Rectal smooth muscle tissue (tissue), 1 donor: Measurements from ENCODE around the gene TMEM59.
"Not testable (repeated sequence)": the region's sequence is repeated elsewhere in the genome, so short reads cannot be mapped to it uniquely, and the experiment has no call there.

Source experiments
- H3K27ac ChIP-seq: one replicate; pipeline ENCODE4 v1.7.0; 2013; ENCODE audit warnings: low read depth, low read length, inconsistent platforms
- H3K27me3 ChIP-seq: one replicate; pipeline ENCODE4 v1.7.0; 2013; ENCODE audit warnings: low read length; ENCODE audit not compliant: control insufficient read depth, insufficient read depth
- H3K36me3 ChIP-seq: one replicate; pipeline ENCODE4 v1.7.0; 2013; ENCODE audit warnings: low read length; ENCODE audit not compliant: control insufficient read depth, insufficient read depth
- H3K4me1 ChIP-seq: one replicate; pipeline ENCODE4 v1.7.0; 2013; ENCODE audit warnings: low read length; ENCODE audit not compliant: control insufficient read depth, insufficient read depth
- H3K4me3 ChIP-seq: one replicate; pipeline ENCODE4 v1.7.0; 2013; ENCODE audit warnings: low read length
- H3K9ac ChIP-seq: one replicate; pipeline ENCODE4 v1.7.0; 2013; ENCODE audit warnings: low read length

The TMEM59 gene

DNA sequence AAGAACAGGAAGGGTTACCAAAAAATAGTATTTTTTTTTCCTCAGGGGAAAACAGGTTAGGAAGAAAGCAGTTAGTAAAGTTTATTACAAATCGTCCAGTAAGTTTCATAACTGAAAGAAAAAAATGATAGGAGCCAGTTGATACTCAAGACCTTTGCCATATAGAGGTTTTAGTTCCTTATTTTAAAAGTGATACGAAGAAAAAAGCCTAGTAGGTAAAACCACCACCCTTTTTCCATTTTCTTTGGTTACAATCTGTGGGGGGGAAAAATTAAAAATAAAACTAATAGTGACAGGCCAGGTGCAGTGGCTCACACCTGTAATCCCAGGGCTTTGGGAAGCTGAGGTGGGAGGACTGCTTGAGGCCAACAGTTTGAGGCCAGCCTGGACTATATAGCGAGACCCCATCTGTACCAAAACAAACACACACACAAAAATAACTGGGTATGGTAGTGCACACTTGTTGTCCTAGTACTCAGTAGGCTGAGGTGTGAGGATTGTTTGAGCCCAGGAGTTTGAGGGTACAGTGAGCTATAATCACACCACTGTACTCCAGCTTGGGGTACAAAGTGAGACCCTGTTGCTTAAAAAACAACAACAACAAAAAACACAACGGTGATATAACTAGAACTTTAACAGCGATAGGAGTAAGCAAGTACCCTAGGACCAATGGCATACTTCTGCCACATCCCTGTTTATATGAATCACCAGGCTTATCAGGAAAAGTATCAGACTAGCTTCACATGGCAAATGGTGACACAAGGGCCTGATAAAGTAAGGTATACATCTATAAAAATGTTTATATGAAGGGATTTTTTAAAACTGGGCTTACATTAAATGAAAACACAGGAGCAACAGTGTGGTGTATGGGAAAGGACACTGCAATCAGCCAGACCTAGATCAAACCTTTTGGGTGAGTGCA is 5.4 kb downstream of the TMEM59 start:
- Histone ChIP-seq H3K27me3 (no peaks in the 10 kb centered on the region), H3K27ac (no peak overlapping the region), H3K4me1 (peaks cover 3% of the 10 kb centered on the region), H3K36me3 (peaks cover 2% of the 10 kb centered on the region), H3K4me3 (no peak overlapping the region), H3K9ac (no peak overlapping the region)

DNA sequence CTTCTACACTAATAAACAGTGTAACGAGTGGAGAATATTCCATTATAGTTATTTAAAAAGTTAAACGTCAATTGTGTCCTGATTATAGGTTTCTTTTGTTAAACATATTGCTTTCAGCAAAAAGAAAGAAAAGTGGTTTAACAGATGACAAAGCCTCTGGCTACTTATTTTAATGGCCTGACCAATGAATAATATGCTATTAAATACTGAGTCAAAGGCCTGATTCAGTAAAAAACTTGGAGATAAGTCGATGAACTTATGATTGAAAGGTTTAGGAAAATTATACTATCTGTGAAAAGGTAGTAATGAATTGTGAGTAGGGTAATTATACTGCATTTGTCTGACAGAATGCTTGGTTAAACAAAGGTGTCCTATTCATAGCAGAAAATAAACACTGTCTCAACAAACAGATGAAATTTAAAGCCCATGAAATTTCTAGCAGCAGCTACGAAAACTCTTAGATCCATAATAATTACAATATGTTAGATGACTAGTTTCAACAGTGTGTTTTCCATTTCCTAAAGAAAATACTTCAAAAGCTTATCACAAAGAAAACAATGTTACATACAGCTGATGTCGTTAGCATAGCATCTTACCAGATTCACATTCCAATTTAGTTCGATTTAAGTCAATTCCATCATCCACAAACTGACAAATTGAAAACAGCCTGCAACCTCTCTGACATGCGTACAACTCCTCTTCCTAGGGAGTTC is 6.2 kb downstream of the TMEM59 start:
- Histone ChIP-seq H3K4me3 (no peak overlapping the region), H3K9ac (no peak overlapping the region), H3K27ac (no peak overlapping the region), H3K4me1 (peaks cover 3% of the 10 kb centered on the region), H3K36me3 (peaks cover 7% of the 10 kb centered on the region), H3K27me3 (no peaks in the 10 kb centered on the region)

DNA sequence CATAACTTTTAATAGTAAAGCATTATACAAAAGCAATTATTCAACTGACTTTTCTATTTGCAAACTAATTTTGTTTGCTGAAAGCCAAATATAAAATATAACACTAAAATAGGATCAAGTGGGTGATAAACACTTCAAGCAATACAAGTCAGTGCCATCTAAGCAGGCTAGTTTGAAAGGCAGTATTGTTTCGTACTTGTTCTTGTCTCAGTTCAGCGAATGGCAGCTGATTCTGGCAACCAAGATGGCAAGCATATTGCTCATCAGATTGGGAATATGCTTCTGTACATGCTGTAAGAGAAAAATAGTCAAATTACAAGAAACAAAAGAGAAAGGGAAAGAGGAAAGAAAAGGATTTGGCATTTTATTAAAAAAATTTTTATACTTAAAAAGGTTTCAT is 7.5 kb downstream of the TMEM59 start:
- Histone ChIP-seq H3K4me3 (no peak overlapping the region), H3K27ac (no peak overlapping the region), H3K9ac (no peak overlapping the region), H3K27me3 (no peaks in the 10 kb centered on the region), H3K4me1 (no peaks in the 10 kb centered on the region), H3K36me3 (peaks cover 13% of the 10 kb centered on the region)

DNA sequence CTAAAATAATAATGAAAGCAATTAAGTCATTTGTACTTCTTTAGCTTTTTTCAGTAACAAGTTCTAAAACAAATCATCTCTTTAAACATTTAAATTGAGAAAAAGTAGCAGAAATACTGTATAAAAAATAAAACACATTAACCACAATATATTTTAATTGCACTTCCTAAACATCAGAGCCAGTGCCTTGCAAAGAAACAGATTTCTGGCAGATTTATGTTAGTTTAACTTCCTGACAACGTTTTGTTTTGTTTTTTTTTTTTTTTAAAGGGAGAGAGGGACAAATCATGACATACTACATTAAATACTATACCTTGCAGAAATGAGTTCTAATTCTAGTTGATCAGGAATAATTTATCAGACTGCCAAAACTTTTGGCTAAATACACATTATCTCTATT is 11.2 kb downstream of the TMEM59 start:
- Histone ChIP-seq H3K4me3 (no peak overlapping the region), H3K27ac (no peak overlapping the region), H3K36me3 (peaks cover 19% of the 10 kb centered on the region), H3K27me3 (no peaks in the 10 kb centered on the region), H3K4me1 (no peaks in the 10 kb centered on the region), H3K9ac (no peak overlapping the region)

DNA sequence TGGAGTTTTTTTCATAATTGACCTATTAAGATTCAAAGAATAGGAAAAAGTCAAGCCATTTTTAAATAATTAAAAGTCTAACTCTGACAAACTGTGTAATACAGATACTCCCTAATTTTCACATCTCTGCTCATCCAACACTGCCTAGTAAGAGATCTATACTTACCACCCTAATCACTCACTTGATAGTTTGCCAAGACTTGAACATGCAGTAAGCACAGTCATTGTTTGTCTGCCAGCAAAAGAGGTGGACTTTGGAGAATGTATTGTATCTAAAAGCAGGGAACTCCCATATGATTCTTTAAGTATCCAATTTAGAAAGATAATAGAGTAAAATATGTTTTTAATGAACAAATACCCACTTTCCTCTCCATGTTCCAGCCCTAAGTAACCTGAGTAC is 15.5 kb downstream of the TMEM59 start:
- Histone ChIP-seq H3K9ac (no peak overlapping the region), H3K4me1 (no peaks in the 10 kb centered on the region), H3K4me3 (no peak overlapping the region), H3K36me3 (peaks cover 27% of the 10 kb centered on the region), H3K27me3 (no peaks in the 10 kb centered on the region), H3K27ac (no peak overlapping the region)

DNA sequence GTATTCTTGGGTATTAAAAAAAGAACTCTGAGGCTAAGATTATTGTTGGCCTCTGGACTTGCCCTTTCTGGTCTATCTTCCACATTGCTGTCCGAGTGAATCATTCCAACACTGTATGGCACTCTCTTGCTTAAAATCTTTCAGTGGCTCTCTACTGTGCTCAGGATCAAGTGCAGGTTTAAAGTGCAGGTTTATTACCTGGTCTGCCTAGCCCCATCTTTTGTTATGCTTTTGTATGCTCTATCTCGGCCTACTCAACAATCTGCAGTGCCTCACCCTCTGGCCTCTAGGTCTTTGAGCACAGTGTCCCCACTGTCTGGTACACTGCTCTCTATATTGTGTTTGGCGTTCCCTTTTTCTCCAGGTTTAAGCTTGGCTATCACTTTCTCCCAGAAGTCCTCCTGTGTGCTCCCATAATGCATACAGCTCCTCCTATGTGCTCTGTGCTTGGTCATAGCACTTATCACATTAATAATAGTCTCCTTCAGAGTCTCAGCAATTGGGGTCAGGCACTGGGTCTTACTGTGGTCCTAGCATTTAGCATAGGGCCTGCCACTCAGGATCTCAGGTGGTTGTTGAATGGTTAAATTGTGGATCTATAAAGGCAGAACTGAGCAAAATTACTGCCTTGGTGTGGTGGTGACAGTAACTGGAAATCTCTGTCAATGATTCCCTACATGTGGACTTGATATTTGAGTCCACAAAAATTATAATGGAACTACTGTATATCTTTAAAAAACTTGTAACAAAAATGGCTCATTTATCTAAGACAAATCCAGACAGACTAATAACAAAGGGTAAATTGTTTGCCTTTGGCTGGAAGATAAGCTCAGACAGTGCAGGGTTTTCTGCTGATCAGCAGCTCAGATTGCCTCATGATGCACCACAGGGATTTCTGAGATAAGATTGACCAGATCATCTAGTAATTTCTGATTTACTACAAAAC is 24.4 kb downstream of the TMEM59 start:
- Histone ChIP-seq H3K27ac (no peak overlapping the region), H3K9ac (no peak overlapping the region), H3K36me3 (peaks cover 8% of the 10 kb centered on the region), H3K4me1 (no peaks in the 10 kb centered on the region), H3K4me3 (no peak overlapping the region), H3K27me3 (no peaks in the 10 kb centered on the region)

DNA sequence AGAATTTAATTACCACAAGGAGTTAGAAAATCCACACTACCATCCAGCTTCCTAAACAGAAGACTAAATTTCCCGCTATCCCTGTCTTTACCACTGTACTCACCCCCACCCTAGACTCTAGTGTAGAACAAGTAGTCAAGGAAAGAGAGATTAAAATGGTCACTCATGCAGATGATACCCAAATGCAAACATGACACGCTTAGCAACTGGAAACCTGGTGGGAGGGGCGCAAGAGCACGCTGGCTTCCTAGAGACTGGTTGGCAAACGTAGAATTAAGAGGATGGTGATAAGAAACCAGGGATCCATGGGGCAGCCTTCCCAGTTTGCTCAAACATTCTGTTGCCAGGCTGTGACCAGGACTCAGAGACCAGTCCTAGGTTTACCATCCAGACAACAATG is 25.2 kb downstream of the TMEM59 start:
- Histone ChIP-seq H3K36me3 (peaks cover 6% of the 10 kb centered on the region), H3K4me3 (no peak overlapping the region), H3K9ac (no peak overlapping the region), H3K27me3 (no peaks in the 10 kb centered on the region), H3K27ac (no peak overlapping the region), H3K4me1 (no peaks in the 10 kb centered on the region)

DNA sequence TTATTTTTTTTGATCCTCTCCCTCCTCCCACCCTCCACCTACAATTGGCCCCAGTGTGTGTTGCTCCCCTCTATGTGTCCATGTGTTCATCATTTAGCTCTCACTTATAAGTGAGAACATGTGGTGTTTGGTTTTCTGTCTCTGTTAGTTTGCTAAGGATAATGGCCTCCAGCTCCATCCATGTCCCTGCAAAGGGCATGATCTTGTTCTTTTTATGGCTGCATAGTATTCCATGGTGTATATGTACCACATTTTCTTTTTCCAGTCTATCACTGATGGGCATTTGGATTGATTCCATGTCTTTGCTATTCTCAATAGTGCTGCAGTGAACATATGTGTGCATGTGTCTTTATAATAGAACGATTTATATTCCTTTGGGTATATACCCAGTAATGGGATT is 28.2 kb downstream of the TMEM59 start:
- not testable (repeated sequence) for H3K4me3 ChIP-seq, H3K27ac ChIP-seq, H3K36me3 ChIP-seq, H3K27me3 ChIP-seq, H3K4me1 ChIP-seq, H3K9ac ChIP-seq

DNA sequence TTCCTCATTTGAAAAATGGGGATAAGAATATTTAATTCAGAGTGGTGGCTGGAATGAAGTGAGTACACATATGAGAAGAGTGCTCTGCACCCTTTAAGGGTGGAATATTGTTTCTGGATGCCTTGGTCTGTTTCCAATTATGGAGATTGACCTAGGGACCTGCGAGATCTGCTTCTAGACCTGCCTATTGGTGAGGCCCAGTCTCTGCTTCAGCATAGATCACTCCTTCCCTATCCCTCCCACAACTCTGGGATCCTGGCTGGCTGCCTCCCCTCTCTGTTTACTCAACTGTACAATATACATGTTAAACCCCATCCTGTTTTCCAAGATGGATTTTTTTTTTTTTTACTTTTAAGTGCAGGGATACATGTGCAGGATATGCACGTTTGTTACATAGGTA is 28.6 kb downstream of the TMEM59 start:
- H3K27me3 ChIP-seq: no peaks in the 10 kb centered on the region
- no peaks in the 10 kb centered on the region for H3K4me1 ChIP-seq
- H3K36me3 ChIP-seq: no peaks in the 10 kb centered on the region
- no peak overlapping the region for H3K9ac ChIP-seq
- H3K4me3 ChIP-seq: no peak overlapping the region
- H3K27ac ChIP-seq: no peak overlapping the region

DNA sequence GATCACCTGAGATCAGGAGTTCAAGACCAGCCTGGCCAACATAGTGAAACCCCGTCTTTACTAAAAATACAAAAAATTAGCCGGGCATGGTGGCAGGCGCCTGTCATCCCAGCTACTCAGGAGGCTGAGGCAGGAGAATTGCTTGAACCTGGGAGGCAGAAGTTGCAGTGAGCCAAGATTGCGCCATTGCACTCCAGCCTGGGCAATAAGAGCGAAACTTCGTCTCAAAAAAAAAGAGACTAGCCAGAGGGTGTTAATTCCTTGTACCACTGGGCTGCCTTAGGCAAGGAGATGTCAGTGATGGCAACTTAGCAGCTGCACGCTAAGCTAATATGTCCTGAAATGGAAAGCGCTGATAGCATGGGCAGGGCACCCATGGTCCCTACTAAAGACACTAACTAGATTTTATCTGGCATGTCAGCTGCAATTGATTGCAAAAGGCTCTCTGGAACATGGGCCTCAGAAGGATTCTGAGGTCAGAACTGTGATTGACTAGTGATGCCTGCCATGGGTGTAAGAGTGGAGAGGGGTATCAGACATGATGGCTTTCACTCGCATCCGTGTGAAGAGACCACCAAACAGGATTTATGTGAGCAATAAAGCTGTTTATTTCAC is 33.3 kb downstream of the TMEM59 start:
- not testable (repeated sequence) for H3K27me3 ChIP-seq, H3K27ac ChIP-seq, H3K9ac ChIP-seq, H3K4me3 ChIP-seq, H3K36me3 ChIP-seq, H3K4me1 ChIP-seq

DNA sequence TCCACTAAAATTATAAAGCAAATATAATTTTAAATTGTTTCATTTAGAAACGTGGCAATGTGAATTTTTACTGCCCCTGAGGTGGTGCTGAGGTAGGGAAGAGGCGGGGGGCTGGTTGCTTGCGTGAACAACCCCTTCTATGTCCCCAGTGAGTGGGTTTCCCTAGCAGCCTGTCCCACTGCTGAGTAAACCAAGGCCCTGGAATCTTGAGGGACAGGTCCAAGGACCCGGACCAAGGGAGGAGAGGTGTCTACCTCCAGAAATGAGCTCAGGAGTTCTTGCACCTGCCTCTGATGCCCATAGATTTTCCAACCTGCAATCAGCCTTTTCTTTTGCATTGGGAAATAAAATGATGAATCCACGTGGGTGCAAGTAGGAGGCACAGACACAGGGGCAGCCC is 34.4 kb downstream of the TMEM59 start:
- Histone ChIP-seq H3K27me3 (no peaks in the 10 kb centered on the region), H3K9ac (no peak overlapping the region), H3K4me3 (no peak overlapping the region), H3K27ac (no peak overlapping the region), H3K36me3 (no peaks in the 10 kb centered on the region), H3K4me1 (no peaks in the 10 kb centered on the region)

DNA sequence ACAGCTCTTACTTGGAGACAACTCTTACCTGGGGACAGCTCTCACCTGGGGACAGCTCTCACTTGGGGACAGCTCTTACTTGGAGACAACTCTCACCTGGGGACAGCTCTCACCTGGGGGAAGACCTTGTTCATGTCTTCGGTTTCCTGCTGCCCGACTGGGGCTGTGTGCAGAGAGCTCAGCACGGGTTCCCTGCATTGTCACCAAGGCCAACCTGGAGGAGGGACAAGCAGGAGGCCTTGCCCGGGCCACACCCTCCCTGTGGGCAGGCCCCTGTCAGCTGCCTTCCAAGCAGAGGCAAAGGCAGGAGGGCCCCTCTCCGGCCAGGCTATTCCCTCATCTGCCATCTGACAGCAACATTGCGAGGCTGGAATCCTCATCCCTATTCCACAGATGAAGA is 35.0 kb downstream of the TMEM59 start, which contains the start of gene LDLRAD1:
TSS of gene LDLRAD1 (minus strand) at position 208 of the 400 bp plus-strand sequence. CDS start at position 134, 74 bp downstream.
- no peaks in the 10 kb centered on the region for H3K27me3 ChIP-seq
- H3K36me3 ChIP-seq: no peaks in the 10 kb centered on the region
- H3K27ac ChIP-seq: no peak within 1 kb of the TSS
- H3K4me1 ChIP-seq: no peaks in the 10 kb centered on the region
- no peak within 1 kb of the TSS for H3K9ac ChIP-seq
- no peak within 1 kb of the TSS for H3K4me3 ChIP-seq
